ENCODE measurements around the gene GPANK1. TPM values are rescaled to one million over a fixed set of nuclear protein-coding genes. Genes with fewer than 3 reads are reported as not detected.

The GPANK1 gene
- total and polyA plus RNA-seq, 2 of the 13 experiments (the other 11 are each of a cell fraction or from before 2014, with no cell fraction given), result 15.4 to 22.8 TPM

GRCh38 chr6:31614684-31615578 lies 49.9 kb downstream of the GPANK1 start, which contains the start of gene AIF1 (continued):
- TF ChIP-seq ZHX2 (IDR thresholded peaks at IDR 0.05; ENCODE audit: low read depth) (no peak), ZHX2 (CRISPR knock-in tag; IDR thresholded peaks at IDR 0.05; ENCODE audit: borderline replicate concordance) (no peak), ARID3A (IDR thresholded peaks at IDR 0.05; ENCODE audit: low read depth, low read length) (0 out of 2 replicates have a peak, but pooled peaks have one; percentile 28), ZNF75D (CRISPR knock-in tag; IDR thresholded peaks at IDR 0.05; ENCODE audit: borderline replicate concordance) (no peak), SMAD9 (CRISPR knock-in tag; IDR thresholded peaks at IDR 0.05) (no peak), ZNF510 (CRISPR knock-in tag; IDR thresholded peaks at IDR 0.05; ENCODE audit: low read depth) (no peak), HDAC2 (CRISPR knock-in tag; IDR thresholded peaks at IDR 0.05) (no peak), ZNF768 (CRISPR knock-in tag; IDR thresholded peaks at IDR 0.05) (no peak), PHF8 (CRISPR knock-in tag; IDR thresholded peaks at IDR 0.05) (no peak), NPAS2 (CRISPR knock-in tag; IDR thresholded peaks at IDR 0.05; ENCODE audit: borderline replicate concordance) (no peak), ZNF605 (CRISPR knock-in tag; IDR thresholded peaks at IDR 0.05) (peak; percentile 65), TCF12 (IDR thresholded peaks at IDR 0.05) (no peak), TCF12 (CRISPR knock-in tag; IDR thresholded peaks at IDR 0.05) (no peak), SPEN (CRISPR knock-in tag; IDR thresholded peaks at IDR 0.05; ENCODE audit: low read depth) (no peak), SALL1 (CRISPR knock-in tag; IDR thresholded peaks at IDR 0.05) (peak; percentile 21; the same call in 1 of the 2 replicates), RBM22 (optimal IDR thresholded peaks at IDR 0.05; ENCODE audit: low read length) (no peak), ZSCAN25 (CRISPR knock-in tag; IDR thresholded peaks at IDR 0.05) (no peak), GFI1 (CRISPR knock-in tag; IDR thresholded peaks at IDR 0.05; ENCODE audit: borderline replicate concordance) (no peak), GABPA (IDR thresholded peaks at IDR 0.05; ENCODE audit: low read depth, low read length) (no peak), GABPA (CRISPR knock-in tag; IDR thresholded peaks at IDR 0.05; ENCODE audit: low read depth) (peak; percentile 25; the same call in 1 of the 2 replicates), CREB3 (CRISPR knock-in tag; IDR thresholded peaks at IDR 0.05) (no peak), ZNF780A (CRISPR knock-in tag; IDR thresholded peaks at IDR 0.05) (no peak), ZNF530 (CRISPR knock-in tag; IDR thresholded peaks at IDR 0.05; ENCODE audit: low read depth) (no peak)

Measured in HepG2 (cell line).